Left ventricle myocardium inferior (tissue), 1 donor: ENCODE results near the gene ERI3. TPM values are rescaled to one million over a fixed set of nuclear protein-coding genes. Genes with fewer than 3 reads are reported as not detected.

Source experiments
- DNase-seq: peaks from one replicate; pipeline ENCODE4 v3.0.0-alpha.2; 2020
- H3K27ac ChIP-seq: fragments of 200-600 bp; replicated peaks from 2 replicates; pipeline ENCODE4 v1.8.0; 2021
- H3K27me3 ChIP-seq: fragments of 200-600 bp; 2 replicates; pipeline ENCODE4 v1.8.0; 2021; ENCODE audit warnings: low read depth
- H3K36me3 ChIP-seq: fragments of 200-600 bp; 2 replicates; pipeline ENCODE4 v1.8.0; 2021
- H3K4me1 ChIP-seq: fragments of 200-600 bp; 2 replicates; pipeline ENCODE4 v1.8.0; 2021
- H3K4me3 ChIP-seq: fragments of 200-600 bp; 2 replicates; pipeline ENCODE4 v1.8.0; 2021; ENCODE audit warnings: mild to moderate bottlenecking, moderate library complexity
- H3K9me3 ChIP-seq: fragments of 200-600 bp; replicated peaks from 2 replicates; pipeline ENCODE4 v1.8.0; 2021
- CTCF ChIP-seq: fragments of 200-600 bp; IDR thresholded peaks from 2 replicates; pipeline ENCODE4 v1.8.0; 2021; ENCODE audit warnings: antibody characterized with exemption, mild to moderate bottlenecking, borderline replicate concordance
- intact Hi-C: fragments of 100-400 bp; cut with micrococcal nuclease; formaldehyde crosslinking; loops from one replicate; pipeline ENCODE4 v1.11.0; 2022
- total RNA-seq: library from RNA; stranded (reverse); fragmentation: NEBNext Ultra II Directional; extraction: Animal tissue kit (Norgen Biotek cat#: 25700); gene quantifications from one replicate; pipeline ENCODE4 v1.2.1, GENCODE V29; 2021
- donor health status: DM: no; HTN: yes; CAD: no; lungs with severe emphysema.

The ERI3 gene
- total RNA-seq, 1 donor from 2014 or later: 50.4 TPM

GRCh38 chr1:44283524-44284173, 71.4 kb downstream of the ERI3 start:
- DNase-seq: no peak
- H3K36me3 ChIP-seq: peaks cover 55% of the 10 kb centered on the region

DNA sequence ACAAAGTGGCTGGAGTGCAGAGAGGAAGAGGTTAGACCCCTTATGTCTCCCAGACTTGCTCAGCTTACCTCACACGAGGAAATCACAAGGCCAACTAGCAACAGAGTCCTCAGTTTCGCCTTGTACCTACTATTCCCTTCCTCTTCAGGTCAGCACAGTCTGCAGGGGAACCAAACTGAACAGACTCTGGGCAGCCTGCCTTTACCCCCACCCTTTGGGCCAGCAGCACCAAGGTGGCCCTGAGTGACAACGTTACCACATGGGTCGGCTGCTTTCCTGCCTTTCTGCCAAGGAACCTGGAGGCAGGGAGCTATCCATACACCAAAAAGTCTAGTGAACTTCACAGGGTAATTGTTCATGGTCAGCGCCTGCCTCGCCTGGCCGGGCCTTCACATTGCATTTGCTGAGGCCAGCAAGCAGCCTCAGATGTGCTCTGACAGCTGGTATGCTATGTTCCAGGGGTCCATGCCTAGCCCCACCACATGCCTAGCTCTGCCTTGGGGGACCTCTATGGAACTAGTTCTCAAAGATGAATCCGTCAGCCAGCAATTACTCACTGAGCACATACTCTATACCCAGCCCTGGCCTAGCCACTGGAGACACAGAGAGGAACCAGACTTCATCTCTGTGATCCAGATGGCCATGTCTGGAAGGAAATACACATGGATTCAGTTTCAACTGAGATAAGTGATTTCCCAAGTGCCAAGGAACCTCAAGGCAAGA, 72.2 kb downstream of the ERI3 start:
- Histone ChIP-seq H3K27me3 (no peaks in the 10 kb centered on the region), H3K36me3 (peaks cover 55% of the 10 kb centered on the region), H3K4me1 (peaks cover 16% of the 10 kb centered on the region), H3K9me3 (no peaks in the 10 kb centered on the region), H3K27ac (no peak overlapping the region), H3K4me3 (no peak overlapping the region)
- TF ChIP-seq CTCF: no peak
- no peak for DNase-seq
- intact Hi-C loops: no loop called here

More at GRCh38 chr1:44283524-44284173, 71.4 kb downstream of the ERI3 start:
- intact Hi-C loops: no loop called here
- no peak for TF ChIP-seq CTCF
- no peaks in the 10 kb centered on the region for H3K27me3 ChIP-seq
- no peak overlapping the region for H3K4me3 ChIP-seq
- H3K4me1 ChIP-seq: peaks cover 16% of the 10 kb centered on the region
- H3K27ac ChIP-seq: no peak overlapping the region
- H3K9me3 ChIP-seq: no peaks in the 10 kb centered on the region

- Histone ChIP-seq H3K36me3 (peaks cover 49% of the 10 kb centered on the region), H3K27ac (no peak overlapping the region), H3K4me3 (no peak overlapping the region), H3K4me1 (peaks cover 23% of the 10 kb centered on the region), H3K27me3 (no peaks in the 10 kb centered on the region), H3K9me3 (no peaks in the 10 kb centered on the region)
- no peak for DNase-seq
- TF ChIP-seq CTCF: no peak
- intact Hi-C loops: no loop called here
Measured at GRCh38 chr1:44281962-44282703, 72.9 kb downstream of the ERI3 start.

GRCh38 chr1:44276901-44277300, 78.2 kb downstream of the ERI3 start:
- DNase-seq: no peak
- intact Hi-C loops: no loop called here
- TF ChIP-seq CTCF: no peak

GRCh38 chr1:44275991-44276405, 79.1 kb downstream of the ERI3 start:
- no peak for TF ChIP-seq CTCF
- H3K27ac ChIP-seq: no peak overlapping the region
- peaks cover 28% of the 10 kb centered on the region for H3K4me1 ChIP-seq
- DNase-seq: no peak
- no peak overlapping the region for H3K4me3 ChIP-seq
- H3K36me3 ChIP-seq: no peaks in the 10 kb centered on the region
- intact Hi-C loops: no loop called here
- H3K27me3 ChIP-seq: no peaks in the 10 kb centered on the region
- H3K9me3 ChIP-seq: no peaks in the 10 kb centered on the region

More at GRCh38 chr1:44276901-44277300, 78.2 kb downstream of the ERI3 start:
- peaks cover 28% of the 10 kb centered on the region for H3K4me1 ChIP-seq
- H3K9me3 ChIP-seq: no peaks in the 10 kb centered on the region
- H3K27me3 ChIP-seq: no peaks in the 10 kb centered on the region
- no peaks in the 10 kb centered on the region for H3K36me3 ChIP-seq
- no peak overlapping the region for H3K4me3 ChIP-seq
- H3K27ac ChIP-seq: no peak overlapping the region
